Fibroblast of upper back skin (primary cell): ENCODE data around the gene HMCN2.

ENCODE experiments used
- DNase-seq: peaks from one replicate; pipeline ENCODE4 v3.0.0-alpha.2; 2013

HMCN2 gene

GRCh38 chr9:130290291-130291181 is 25.0 kb downstream of the HMCN2 start:
- DNase-seq, result peak; percentile 65

- no peak for DNase-seq
Measured at GRCh38 chr9:130291474-130291873, 25.9 kb downstream of the HMCN2 start.

GRCh38 chr9:130292106-130292505 is 26.5 kb downstream of the HMCN2 start:
- peak; percentile 22 for DNase-seq

- DNase-seq, result no peak
Measured at GRCh38 chr9:130294664-130295063, 29.1 kb downstream of the HMCN2 start.

GRCh38 chr9:130295431-130295830 is 29.9 kb downstream of the HMCN2 start:
- DNase-seq, result no peak

GRCh38 chr9:130295945-130296782 is 30.6 kb downstream of the HMCN2 start:
- DNase-seq, result no peak

- no peak for DNase-seq
Measured at GRCh38 chr9:130296783-130297055, 31.2 kb downstream of the HMCN2 start.

- DNase-seq, result no peak
Measured at GRCh38 chr9:130297371-130297770, 31.8 kb downstream of the HMCN2 start.

GRCh38 chr9:130298662-130299279 is 33.2 kb downstream of the HMCN2 start:
- peak; percentile 10 for DNase-seq

GRCh38 chr9:130299785-130300615 is 34.4 kb downstream of the HMCN2 start:
- DNase-seq, result no peak

- no peak for DNase-seq
Measured at GRCh38 chr9:130300739-130301138, 35.2 kb downstream of the HMCN2 start.

GRCh38 chr9:130301483-130302286 is 36.1 kb downstream of the HMCN2 start:
- DNase-seq, result peak; percentile 52

- DNase-seq, result no peak
Measured at GRCh38 chr9:130302785-130303612, 37.4 kb downstream of the HMCN2 start.

- no peak for DNase-seq
Measured at GRCh38 chr9:130303613-130304055, 38.1 kb downstream of the HMCN2 start.

GRCh38 chr9:130304116-130304515 is 38.6 kb downstream of the HMCN2 start:
- no peak for DNase-seq

GRCh38 chr9:130304643-130305042 is 39.1 kb downstream of the HMCN2 start:
- DNase-seq, result no peak

GRCh38 chr9:130305381-130305780 is 39.8 kb downstream of the HMCN2 start:
- no peak for DNase-seq

GRCh38 chr9:130306823-130307666 is 41.5 kb downstream of the HMCN2 start:
- DNase-seq, result no peak

- no peak for DNase-seq
Measured at GRCh38 chr9:130307667-130307943, 42.0 kb downstream of the HMCN2 start.

- DNase-seq, result no peak
Measured at GRCh38 chr9:130308081-130308571, 42.6 kb downstream of the HMCN2 start.
